K562 (cell line): ENCODE data around the gene STYXL1.
"Not testable (repeated sequence)": the region's sequence is repeated elsewhere in the genome, so short reads cannot be mapped to it uniquely, and the experiment has no call there.

Experiments
- ATF6 ChIP-seq: sonication (generic); formaldehyde crosslinking; IDR thresholded peaks from 2 replicates; pipeline ENCODE4 v1.4.0; 2020; ENCODE audit warnings: mild to moderate bottlenecking, missing genetic modification reagents
- ELF1 ChIP-seq: fragments of 200-800 bp; sonication (Bioruptor generic); IDR thresholded peaks from 2 replicates; pipeline ENCODE4 v1.6.1; 2016; ENCODE audit warnings: missing genetic modification characterization, missing compliant biosample characterization
- FOXJ3 ChIP-seq: sonication (generic); formaldehyde crosslinking; IDR thresholded peaks from 2 replicates; pipeline ENCODE4 v1.4.0; 2020; ENCODE audit warnings: mild to moderate bottlenecking, missing genetic modification reagents
- SP1 ChIP-seq: sonication (generic); formaldehyde crosslinking; IDR thresholded peaks from 2 replicates; pipeline ENCODE4 v1.8.1; 2022; ENCODE audit warnings: mild to moderate bottlenecking, missing genetic modification reagents
- TCFL5 ChIP-seq: fragments of 250-450 bp; sonication (Bioruptor Pico); conservative IDR thresholded peaks from 2 replicates; pipeline ENCODE4 v1.6.1; 2021; ENCODE audit warnings: mild to moderate bottlenecking, moderate library complexity, matching md5 sums
- ZNF407 ChIP-seq: fragments of 450-650 bp; IDR thresholded peaks from 2 replicates; pipeline ENCODE4 v1.6.1; 2016; ENCODE audit warnings: low read depth

GRCh38 chr7:76018520-76018919, 29.3 kb downstream of the STYXL1 start:
- TF ChIP-seq SP1 (CRISPR knock-in tag); ATF6 (CRISPR knock-in tag); TCFL5; ELF1 (tag); FOXJ3 (CRISPR knock-in tag); ZNF407: not testable (repeated sequence)
